Peyer's patch (tissue), 4 donors: ENCODE results near the gene TMEM35B.

Source experiments
- CTCF ChIP-seq, 6 experiments: fragments of 450-650 bp in 4 of 6; fragments of 200-600 bp in 2 of 6; sonication (generic) in 1 of 6; IDR thresholded peaks; one replicate each; pipeline ENCODE4 v1.5.1; 2017 to 2019; ENCODE audit warnings: antibody characterized with exemption in 6 of 6, mild to moderate bottlenecking in 3 of 6, moderate library complexity in 1 of 6
- POLR2A ChIP-seq, 2 donors: fragments of 450-650 bp; IDR thresholded peaks; one replicate each; pipeline ENCODE4 v1.5.1; 2017; ENCODE audit warnings: antibody characterized with exemption in 2 of 2, mild to moderate bottlenecking in 2 of 2, moderate library complexity in 2 of 2

GRCh38 chr1:34978921-34979320, 6.2 kb downstream of the TMEM35B start:
- TF ChIP-seq POLR2A (IDR thresholded peaks at IDR 0.05): no peak
- no peak for TF ChIP-seq CTCF (IDR thresholded peaks at IDR 0.05)
